OCI-LY7 (cell line): Measurements from ENCODE around the gene GCNT2. TPM values are rescaled to one million over a fixed set of nuclear protein-coding genes. Genes with fewer than 3 reads are reported as not detected.
"Not testable (repeated sequence)": the region's sequence is repeated elsewhere in the genome, so short reads cannot be mapped to it uniquely, and the experiment has no call there.

Experiments used
- BruUV-seq: library from RNA; stranded (reverse); fragments of 400-500 nt; replicated peaks from 2 replicates; lab custom pipeline; 2021; lab: Mats Ljungman, UMichigan
- CTCF ChIA-PET: fragments of 300-600 bp; sonication (Branson Sonifier 250); formaldehyde crosslinking; loops from one replicate; lab custom pipeline; 2022; ENCODE audit warnings: antibody characterized with exemption; ENCODE audit not compliant: unreplicated experiment; lab: Charles Lee
- POLR2A ChIA-PET: fragments of 300-600 bp; sonication (Branson Sonifier 250); formaldehyde crosslinking; loops from one replicate; lab custom pipeline; 2022; ENCODE audit warnings: antibody characterized with exemption; lab: Charles Lee
- DNase-seq: peaks from one replicate; pipeline ENCODE4 v3.0.0-alpha.2; 2015; ENCODE audit warnings: low spot score
- H2AFZ ChIP-seq: fragments of 200-600 bp; sonication (generic), shearing (Covaris generic); 2 replicates; pipeline ENCODE4 v1.6.1; 2014; ENCODE audit warnings: mild to moderate bottlenecking, antibody characterized with exemption, low read length, moderate library complexity
- H3K27ac ChIP-seq: fragments of 200-600 bp; sonication (generic); 2 replicates; pipeline ENCODE4 v1.5.1; 2014; ENCODE audit warnings: mixed run types, low read depth, mild to moderate bottlenecking, moderate library complexity, low read length, inconsistent platforms; ENCODE audit not compliant: poor library complexity, severe bottlenecking
- H3K36me3 ChIP-seq: fragments of 200-600 bp; sonication (generic); 2 replicates; pipeline ENCODE4 v1.6.1; 2014; ENCODE audit warnings: mild to moderate bottlenecking, antibody characterized with exemption, low read length, moderate library complexity, mixed read lengths; ENCODE audit not compliant: insufficient read depth
- H3K4me1 ChIP-seq: fragments of 200-600 bp; sonication (generic); 2 replicates; pipeline ENCODE4 v1.5.1; 2014; ENCODE audit warnings: mild to moderate bottlenecking, low read length; ENCODE audit not compliant: insufficient read depth, poor library complexity, severe bottlenecking
- H3K4me2 ChIP-seq: fragments of 200-600 bp; sonication (generic); 2 replicates; pipeline ENCODE4 v1.6.1; 2014; ENCODE audit warnings: mild to moderate bottlenecking, low read length
- H3K4me3 ChIP-seq: fragments of 200-600 bp; sonication (generic); 2 replicates; pipeline ENCODE4 v1.5.1; 2014; ENCODE audit warnings: mild to moderate bottlenecking, low read depth, low read length; ENCODE audit not compliant: poor library complexity, severe bottlenecking
- H3K79me2 ChIP-seq: fragments of 200-600 bp; sonication (generic); 2 replicates; pipeline ENCODE4 v1.6.1; 2016; ENCODE audit warnings: low read depth, mild to moderate bottlenecking, low read length, moderate library complexity, mixed read lengths; ENCODE audit not compliant: insufficient read depth
- H3K9me2 ChIP-seq: fragments of 200-600 bp; sonication (generic); 2 replicates; pipeline ENCODE4 v1.6.1; 2016; ENCODE audit warnings: mild to moderate bottlenecking, low read length, mixed read lengths; ENCODE audit not compliant: insufficient read depth
- H3K9me3 ChIP-seq: fragments of 200-600 bp; sonication (generic); 2 replicates; pipeline ENCODE4 v1.6.1; 2014; ENCODE audit warnings: mild to moderate bottlenecking, mixed run types, low read length, mixed read lengths
- H4K20me1 ChIP-seq: fragments of 200-600 bp; sonication (generic); 2 replicates; pipeline ENCODE4 v1.6.1; 2014; ENCODE audit warnings: mild to moderate bottlenecking, antibody characterized with exemption, low read length, moderate library complexity, mixed read lengths; ENCODE audit not compliant: insufficient read depth
- CTCF ChIP-seq: fragments of 200-600 bp; sonication (generic); conservative IDR thresholded peaks from 2 replicates; pipeline ENCODE4 v1.5.1; 2014; ENCODE audit warnings: mild to moderate bottlenecking, antibody characterized with exemption, low read length, moderate library complexity, mixed read lengths
- EZH2phosphoT487 ChIP-seq: fragments of 200-600 bp; sonication (generic); IDR thresholded peaks from 2 replicates; pipeline ENCODE4 v1.6.1; 2018; ENCODE audit warnings: low read depth, borderline replicate concordance, mild to moderate bottlenecking, mixed run types, antibody characterized with exemption, low read length, moderate library complexity, mixed read lengths
- intact Hi-C: fragments of 100-400 bp; cut with micrococcal nuclease; formaldehyde crosslinking; loops from one replicate; pipeline ENCODE4 v1.10.0; 2022; ENCODE audit not compliant: unreplicated experiment
- total RNA-seq, 2 experiments: library from RNA; depleted of rRNA in 1 of 2; stranded (reverse); fragments of >200 nt in 1 of 2; shearing (Covaris generic) in 1 of 2; gene quantifications; 2 replicates each; pipeline ENCODE4 v1.2.3, GENCODE V29; 2014 to 2022

GCNT2 gene
- total RNA-seq, 2 experiments from 2014 or later, result 17.4 to 25.2 TPM

GRCh38 chr6:10598084-10598960 is 77.2 kb downstream of the GCNT2 start:
- BruUV-seq, result no TSS peak
- H3K79me2 ChIP-seq, result no peaks in the 10 kb centered on the region; the same call in 1 of the 2 replicates
- POLR2A ChIA-PET, result no interaction called here
- intact Hi-C loops, result no loop called here
- no peaks in the 10 kb centered on the region for H3K36me3 ChIP-seq
- TF ChIP-seq CTCF (no peak), EZH2phosphoT487 (no peak)
- H4K20me1 ChIP-seq, result no peaks in the 10 kb centered on the region; the same call in 1 of the 2 replicates
- no peak overlapping the region for H2AFZ ChIP-seq
- peaks cover 18% of the 10 kb centered on the region for H3K4me1 ChIP-seq
- no peaks in the 10 kb centered on the region for H3K9me2 ChIP-seq
- no peak overlapping the region for H3K4me3 ChIP-seq
- H3K9me3 ChIP-seq, result no peaks in the 10 kb centered on the region
- no peak overlapping the region for H3K27ac ChIP-seq
- DNase-seq, result no peak
- CTCF ChIA-PET, result interaction anchor here (0.5 kb wide), 1 partner anchor 15 kb away, joined by 3 read pairs; no protein-coding TSS in a partner anchor
- no peak overlapping the region for H3K4me2 ChIP-seq

DNA sequence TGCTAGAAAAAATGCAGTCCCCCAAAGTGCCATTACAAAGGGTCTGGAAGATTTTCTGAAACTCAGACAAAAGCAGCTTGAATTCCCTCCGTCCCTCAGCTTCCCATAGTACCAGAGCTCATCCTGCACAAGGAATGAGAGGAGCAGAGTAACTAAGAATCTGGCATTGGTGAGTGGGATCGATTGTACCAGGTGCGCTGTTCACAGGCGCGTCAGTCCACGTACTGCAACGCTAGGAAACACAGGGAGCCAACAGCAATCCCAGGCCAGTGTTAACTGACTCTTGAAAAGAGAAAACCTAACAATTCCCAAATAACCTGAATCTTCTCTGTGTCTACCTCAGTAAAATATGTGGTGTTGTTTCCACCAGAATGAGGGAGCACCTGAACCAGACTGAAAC is 77.9 kb downstream of the GCNT2 start:
- no peak overlapping the region for H3K4me3 ChIP-seq
- POLR2A ChIA-PET, result interaction anchor here (0.5 kb wide), 1 partner anchor 96 kb away, joined by 3 read pairs; the partner anchor contains the start of gene PAK1IP1
- CTCF ChIA-PET, result interaction anchor here (0.5 kb wide), 1 partner anchor 16 kb away, joined by 3 read pairs; no protein-coding TSS in a partner anchor
- BruUV-seq, result no TSS peak
- no peak overlapping the region for H3K4me2 ChIP-seq
- no peaks in the 10 kb centered on the region; the same call in 1 of the 2 replicates for H4K20me1 ChIP-seq
- peaks cover 12% of the 10 kb centered on the region for H3K4me1 ChIP-seq
- H3K27ac ChIP-seq, result no peak overlapping the region
- H3K79me2 ChIP-seq, result no peaks in the 10 kb centered on the region; the same call in 1 of the 2 replicates
- H3K9me2 ChIP-seq, result no peaks in the 10 kb centered on the region
- no peak overlapping the region for H2AFZ ChIP-seq
- H3K36me3 ChIP-seq, result no peaks in the 10 kb centered on the region
- intact Hi-C loops, result no loop called here
- TF ChIP-seq CTCF (no peak), EZH2phosphoT487 (no peak)
- DNase-seq, result no peak
- H3K9me3 ChIP-seq, result no peaks in the 10 kb centered on the region

DNA sequence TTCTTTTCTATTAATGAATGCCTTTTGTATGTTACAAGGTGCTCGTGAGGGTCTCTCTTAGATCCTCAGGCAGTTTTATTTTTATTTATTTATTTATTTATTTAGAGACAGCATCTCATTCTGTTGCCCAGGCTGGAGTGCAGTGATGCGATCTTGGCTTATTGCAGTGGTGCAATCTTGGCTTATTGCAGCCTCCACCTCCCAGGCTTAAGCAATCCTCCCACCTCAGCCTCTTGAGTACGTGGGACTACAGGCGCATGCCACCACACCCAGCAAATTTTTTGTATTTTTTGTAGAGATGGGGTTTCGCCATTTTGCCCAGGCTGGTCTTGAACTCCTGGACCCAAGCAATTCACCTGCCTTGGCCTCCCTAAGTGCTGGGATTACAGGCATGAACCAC is 79.5 kb downstream of the GCNT2 start:
- CTCF ChIA-PET, H3K79me2 ChIP-seq, intact Hi-C loops: not testable (repeated sequence)

More for the DNA sequence above, 79.5 kb downstream of the GCNT2 start:
- DNase-seq, H4K20me1 ChIP-seq, BruUV-seq, H3K36me3 ChIP-seq, H3K4me3 ChIP-seq, H3K27ac ChIP-seq, H3K4me2 ChIP-seq, POLR2A ChIA-PET, H3K9me3 ChIP-seq, H2AFZ ChIP-seq, H3K9me2 ChIP-seq, H3K4me1 ChIP-seq: not testable (repeated sequence)
